CD8-positive, alpha-beta memory T cell (primary cell): ENCODE measurements around the gene EWSR1. TPM values are rescaled to one million over a fixed set of nuclear protein-coding genes. Genes with fewer than 3 reads are reported as not detected.
"Not testable (repeated sequence)": the region's sequence is repeated elsewhere in the genome, so short reads cannot be mapped to it uniquely, and the experiment has no call there.

ENCODE experiments used
- CTCF ChIA-PET: fragments of 350-600 bp; sonication (Branson Sonifier 250); formaldehyde crosslinking; loops from one replicate; lab custom pipeline; 2021; ENCODE audit warnings: antibody characterized with exemption; lab: Charles Lee
- POLR2A ChIA-PET: fragments of 350-600 bp; sonication (Branson Sonifier 250); formaldehyde crosslinking; loops from one replicate; lab custom pipeline; 2021; ENCODE audit warnings: antibody characterized with exemption; lab: Charles Lee
- DNase-seq, 5 donors: peaks; one replicate each; pipeline versions ENCODE4 v3.0.0 to v3.0.0-alpha.2; 2020 to 2022; ENCODE audit warnings: mixed read lengths in 1 of 5
- H3K27ac ChIP-seq: one replicate; pipeline ENCODE4 v1.7.0; 2013; ENCODE audit warnings: low read depth, mild to moderate bottlenecking, low read length, moderate library complexity
- H3K27me3 ChIP-seq: 2 replicates; pipeline ENCODE4 v1.7.0; 2013; ENCODE audit warnings: low read length, mild to moderate bottlenecking; ENCODE audit not compliant: insufficient read depth, poor library complexity, severe bottlenecking
- H3K36me3 ChIP-seq: 2 replicates; pipeline ENCODE4 v1.7.0; 2013; ENCODE audit warnings: mild to moderate bottlenecking, low read length, moderate library complexity; ENCODE audit not compliant: insufficient read depth
- H3K4me1 ChIP-seq: 2 replicates; pipeline ENCODE4 v1.7.0; 2013; ENCODE audit warnings: mild to moderate bottlenecking, low read length, moderate library complexity; ENCODE audit not compliant: insufficient read depth
- H3K4me3 ChIP-seq: 2 replicates; pipeline ENCODE4 v1.7.0; 2013; ENCODE audit warnings: mild to moderate bottlenecking, low read length
- H3K9me3 ChIP-seq: 2 replicates; pipeline ENCODE4 v1.7.0; 2013; ENCODE audit warnings: mild to moderate bottlenecking, low read length
- H3K27ac Mint-ChIP-seq, 8 donors: one replicate each; pipeline ENCODE4 v1.8.0; 2020 to 2021; ENCODE audit warnings: mixed read lengths in 8 of 8, mild to moderate bottlenecking in 6 of 8, inconsistent platforms in 3 of 8, moderate library complexity in 3 of 8
- H3K27me3 Mint-ChIP-seq, 2 donors: one replicate each; pipeline ENCODE4 v1.8.0; 2020 to 2021; ENCODE audit warnings: mixed read lengths in 2 of 2, mild to moderate bottlenecking in 1 of 2, moderate library complexity in 1 of 2
- H3K36me3 Mint-ChIP-seq, 3 donors: one replicate each; pipeline ENCODE4 v1.8.0; 2020 to 2021; ENCODE audit warnings: mixed read lengths in 3 of 3, inconsistent platforms in 1 of 3, mild to moderate bottlenecking in 1 of 3
- H3K4me1 Mint-ChIP-seq, 3 donors: one replicate each; pipeline ENCODE4 v1.8.0; 2020 to 2021; ENCODE audit warnings: mixed read lengths in 3 of 3, inconsistent platforms in 1 of 3, mild to moderate bottlenecking in 1 of 3
- H3K4me3 Mint-ChIP-seq, 7 donors: one replicate each; pipeline ENCODE4 v1.8.0; 2020 to 2021; ENCODE audit warnings: mixed read lengths in 7 of 7, mild to moderate bottlenecking in 6 of 7, moderate library complexity in 4 of 7, inconsistent platforms in 2 of 7
- H3K9me3 Mint-ChIP-seq, 5 donors: one replicate each; pipeline ENCODE4 v1.8.0; 2020 to 2022; ENCODE audit warnings: mixed read lengths in 5 of 5, mild to moderate bottlenecking in 3 of 5, moderate library complexity in 2 of 5, inconsistent platforms in 1 of 5
- polyA plus RNA-seq: library from polyadenylated mRNA; unstranded; fragments of 300-500 nt; fragmentation: Illumina TruSeq; gene quantifications from one replicate; pipeline ENCODE4 v1.2.3, GENCODE V29; 2021
- total RNA-seq, 2 experiments: library from RNA; stranded (reverse); gene quantifications; one replicate each; pipeline ENCODE4 v1.2.3, GENCODE V29; 2021

EWSR1 gene
- total and polyA plus RNA-seq, 3 experiments from 2014 or later, result 219 to 327 (median 312) TPM

GRCh38 chr22:29340566-29340965 lies 72.5 kb downstream of the EWSR1 start:
- H3K27me3 ChIP-seq, result no peaks in the 10 kb centered on the region
- Mint-ChIP-seq H3K4me3 (no peak overlapping the region), H3K9me3 (no peaks in the 10 kb centered on the region), H3K36me3 (peaks cover 5 to 92% (median 20%) of the 10 kb centered on the region in 3 donors), H3K27me3 (no peaks in the 10 kb centered on the region), H3K4me1 (no peaks in the 10 kb centered on the region), H3K27ac (no peak overlapping the region)
- H3K4me1 ChIP-seq, result no peaks in the 10 kb centered on the region
- CTCF ChIA-PET, result no interaction called here
- POLR2A ChIA-PET, result no interaction called here
- H3K36me3 ChIP-seq, result peaks cover 43% of the 10 kb centered on the region
- no peak overlapping the region for H3K27ac ChIP-seq
- H3K4me3 ChIP-seq, result no peak overlapping the region
- no peak for DNase-seq
- H3K9me3 ChIP-seq, result no peaks in the 10 kb centered on the region

- H3K36me3 Mint-ChIP-seq, result peaks cover 5 to 93% (median 20%) of the 10 kb centered on the region in 3 donors
- no peaks in the 10 kb centered on the region for H3K27me3 Mint-ChIP-seq
- POLR2A ChIA-PET, result no interaction called here
- H3K4me1 ChIP-seq, result no peaks in the 10 kb centered on the region
- no peaks in the 10 kb centered on the region for H3K4me1 Mint-ChIP-seq
- H3K9me3 Mint-ChIP-seq, result no peaks in the 10 kb centered on the region
- no peaks in the 10 kb centered on the region for H3K27me3 ChIP-seq
- H3K36me3 ChIP-seq, result peaks cover 43% of the 10 kb centered on the region
- H3K4me3 ChIP-seq, result no peak overlapping the region
- CTCF ChIA-PET, result no interaction called here
- H3K9me3 ChIP-seq, result no peaks in the 10 kb centered on the region
- H3K4me3 Mint-ChIP-seq, result no peak overlapping the region
- H3K27ac ChIP-seq, result no peak overlapping the region
- no peak for DNase-seq
- peak overlapping the region in 1 of 8 donors; percentile 74 for H3K27ac Mint-ChIP-seq
These were observed 73.2 kb downstream of the EWSR1 start for GRCh38 chr22:29341056-29341848.

GRCh38 chr22:29341849-29342127 lies 73.7 kb downstream of the EWSR1 start:
- H3K27ac Mint-ChIP-seq, result peak overlapping the region in 1 of 8 donors; percentile 74
- H3K4me1 Mint-ChIP-seq, result no peaks in the 10 kb centered on the region
- Histone ChIP-seq H3K27ac (no peak overlapping the region), H3K9me3 (no peaks in the 10 kb centered on the region), H3K36me3 (peaks cover 45% of the 10 kb centered on the region), H3K4me1 (no peaks in the 10 kb centered on the region), H3K27me3 (no peaks in the 10 kb centered on the region), H3K4me3 (no peak overlapping the region)
- POLR2A ChIA-PET, result no interaction called here
- CTCF ChIA-PET, result no interaction called here
- DNase-seq, result no peak
- H3K9me3 Mint-ChIP-seq, result no peaks in the 10 kb centered on the region
- H3K36me3 Mint-ChIP-seq, result peaks cover 5 to 95% (median 19%) of the 10 kb centered on the region in 3 donors
- no peak overlapping the region for H3K4me3 Mint-ChIP-seq
- H3K27me3 Mint-ChIP-seq, result no peaks in the 10 kb centered on the region

GRCh38 chr22:29342177-29342576 lies 74.1 kb downstream of the EWSR1 start:
- ChIA-PET CTCF (no interaction called here), POLR2A (no interaction called here)
- Mint-ChIP-seq H3K36me3 (peaks cover 5 to 95% (median 16%) of the 10 kb centered on the region in 3 donors), H3K27me3 (no peaks in the 10 kb centered on the region), H3K27ac (no peak overlapping the region), H3K4me1 (no peaks in the 10 kb centered on the region), H3K9me3 (no peaks in the 10 kb centered on the region), H3K4me3 (no peak overlapping the region)
- Histone ChIP-seq H3K9me3 (no peaks in the 10 kb centered on the region), H3K36me3 (peaks cover 49% of the 10 kb centered on the region), H3K4me1 (no peaks in the 10 kb centered on the region), H3K4me3 (no peak overlapping the region), H3K27ac (no peak overlapping the region), H3K27me3 (no peaks in the 10 kb centered on the region)
- DNase-seq, result no peak

- peak overlapping the region in 3 of 8 donors; percentile 52 to 80 (median 63) for H3K27ac Mint-ChIP-seq
- CTCF ChIA-PET, result no interaction called here
- H3K4me3 Mint-ChIP-seq, result no peak overlapping the region
These were observed 74.7 kb downstream of the EWSR1 start for GRCh38 chr22:29342577-29343312.

GRCh38 chr22:29343313-29343805 lies 75.3 kb downstream of the EWSR1 start:
- Mint-ChIP-seq H3K9me3 (no peaks in the 10 kb centered on the region), H3K27ac (peak overlapping the region in 3 of 8 donors; percentile 27 to 54 (median 52)), H3K4me1 (no peaks in the 10 kb centered on the region), H3K27me3 (no peaks in the 10 kb centered on the region), H3K4me3 (no peak overlapping the region), H3K36me3 (peaks cover 5 to 95% (median 19%) of the 10 kb centered on the region in 3 donors)
- Histone ChIP-seq H3K4me3 (no peak overlapping the region), H3K27ac (no peak overlapping the region), H3K36me3 (peaks cover 46% of the 10 kb centered on the region), H3K27me3 (no peaks in the 10 kb centered on the region), H3K4me1 (no peaks in the 10 kb centered on the region), H3K9me3 (no peaks in the 10 kb centered on the region)
- CTCF ChIA-PET, result no interaction called here
- POLR2A ChIA-PET, result no interaction called here
- DNase-seq, result no peak

More at GRCh38 chr22:29342577-29343312, 74.7 kb downstream of the EWSR1 start:
- H3K36me3 Mint-ChIP-seq, result peaks cover 5 to 95% (median 17%) of the 10 kb centered on the region in 3 donors
- H3K27me3 ChIP-seq, result no peaks in the 10 kb centered on the region
- POLR2A ChIA-PET, result no interaction called here
- H3K4me1 ChIP-seq, result no peaks in the 10 kb centered on the region
- no peaks in the 10 kb centered on the region for H3K9me3 ChIP-seq
- no peak for DNase-seq
- H3K9me3 Mint-ChIP-seq, result no peaks in the 10 kb centered on the region
- H3K4me3 ChIP-seq, result no peak overlapping the region
- H3K27ac ChIP-seq, result no peak overlapping the region
- H3K4me1 Mint-ChIP-seq, result no peaks in the 10 kb centered on the region
- no peaks in the 10 kb centered on the region for H3K27me3 Mint-ChIP-seq
- H3K36me3 ChIP-seq, result peaks cover 49% of the 10 kb centered on the region

GRCh38 chr22:29344137-29344536 lies 76.1 kb downstream of the EWSR1 start:
- peaks cover under 1 to 95% (median 16%) of the 10 kb centered on the region in 3 donors for H3K36me3 Mint-ChIP-seq
- POLR2A ChIA-PET, result interaction anchor here (0.6 kb wide), 1 partner anchor 27 kb away, joined by 5 read pairs; no protein-coding TSS in a partner anchor
- Histone ChIP-seq H3K4me1 (no peaks in the 10 kb centered on the region), H3K27ac (no peak overlapping the region), H3K27me3 (no peaks in the 10 kb centered on the region), H3K36me3 (peaks cover 47% of the 10 kb centered on the region), H3K4me3 (no peak overlapping the region), H3K9me3 (no peaks in the 10 kb centered on the region)
- no peaks in the 10 kb centered on the region for H3K27me3 Mint-ChIP-seq
- H3K4me3 Mint-ChIP-seq, result no peak overlapping the region
- H3K4me1 Mint-ChIP-seq, result no peaks in the 10 kb centered on the region
- DNase-seq, result no peak
- peak overlapping the region in 1 of 8 donors; percentile 12 for H3K27ac Mint-ChIP-seq
- H3K9me3 Mint-ChIP-seq, result no peaks in the 10 kb centered on the region
- CTCF ChIA-PET, result no interaction called here

GRCh38 chr22:29344889-29345288 lies 76.8 kb downstream of the EWSR1 start:
- H3K4me3 Mint-ChIP-seq, CTCF ChIA-PET: not testable (repeated sequence)
- H3K36me3 ChIP-seq, result peaks cover 53% of the 10 kb centered on the region

More at GRCh38 chr22:29344889-29345288, 76.8 kb downstream of the EWSR1 start:
- POLR2A ChIA-PET, result interaction anchor here (0.6 kb wide), 1 partner anchor 28 kb away, joined by 5 read pairs; no protein-coding TSS in a partner anchor
- not testable (repeated sequence) for H3K4me3 ChIP-seq, H3K27me3 Mint-ChIP-seq, DNase-seq, H3K4me1 Mint-ChIP-seq, H3K9me3 Mint-ChIP-seq, H3K27me3 ChIP-seq, H3K27ac Mint-ChIP-seq, H3K9me3 ChIP-seq, H3K27ac ChIP-seq, H3K4me1 ChIP-seq
- H3K36me3 Mint-ChIP-seq, result peaks cover 0 to 95% (median 14%) of the 10 kb centered on the region in 3 donors
